UCSD-AML1 (cell line): ENCODE measurements around the gene DNAJC13.

Experiments
- DNase-seq: peaks from one replicate; lab custom pipeline; 2025; ENCODE audit not compliant: unreplicated experiment; lab: John Stamatoyannopoulos, UW

DNAJC13 gene

DNA sequence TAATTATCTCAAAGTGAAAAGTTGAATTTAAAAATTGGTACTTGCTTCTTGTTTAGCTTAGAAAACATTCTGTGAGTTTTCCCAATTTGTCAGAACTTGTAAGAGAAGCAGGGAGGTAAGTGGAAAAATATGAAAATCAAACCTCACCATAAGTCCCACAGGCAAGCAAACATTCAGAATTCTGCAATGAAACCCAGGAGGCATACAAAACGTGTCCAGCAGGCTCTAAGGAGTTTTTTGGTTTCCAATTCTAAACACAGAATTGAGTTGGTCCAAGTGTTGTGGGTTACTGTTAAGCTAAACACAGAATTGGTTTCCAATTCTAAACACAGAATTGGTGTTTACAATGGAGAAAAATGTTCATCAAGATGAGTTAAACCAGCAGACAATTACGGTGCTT lies 152.7 kb downstream of the DNAJC13 start:
- no peak for DNase-seq

DNA sequence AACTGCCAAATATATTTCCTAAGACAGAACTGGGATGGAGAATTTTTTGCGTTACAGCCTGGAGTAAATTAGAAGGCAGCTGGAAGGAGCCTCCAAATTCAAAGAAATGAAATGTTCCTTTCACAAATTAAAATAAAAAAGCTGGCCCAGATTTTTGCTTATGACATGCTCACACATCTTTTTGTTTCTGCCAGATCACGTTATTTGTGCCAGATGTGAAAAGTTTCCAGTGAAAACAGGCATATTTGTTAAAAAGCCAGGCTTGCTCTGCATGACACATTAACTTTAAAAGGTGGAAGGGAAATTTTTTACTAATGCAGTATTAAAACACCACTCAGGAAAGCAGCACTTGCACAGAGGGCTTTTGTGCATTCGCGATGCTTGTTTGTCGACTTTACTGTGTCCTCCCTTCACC lies 156.5 kb downstream of the DNAJC13 start:
- DNase-seq: no peak

DNA sequence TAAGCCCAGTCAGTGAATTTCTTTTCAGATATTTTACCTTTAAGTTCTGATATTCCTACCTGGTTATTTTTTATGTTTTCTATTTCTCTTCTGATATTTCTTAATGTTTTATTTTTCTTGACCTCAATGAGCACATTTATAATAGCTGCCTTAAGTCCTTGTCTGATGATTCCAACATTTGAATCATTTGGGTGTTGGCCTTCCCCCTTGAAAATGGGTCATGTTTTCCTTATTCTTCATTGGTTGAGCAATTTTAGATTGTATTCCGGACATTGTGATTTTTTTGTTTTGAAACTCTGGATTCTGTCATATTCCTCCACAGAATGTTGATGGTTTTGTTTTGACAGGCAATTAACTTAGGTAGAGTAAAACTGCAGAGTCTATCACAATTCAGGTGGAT lies 170.1 kb downstream of the DNAJC13 start:
- no peak for DNase-seq
